ENCODE results near the gene ANXA4.

The ANXA4 gene

GRCh38 chr2:69729781-69730180, 12.2 kb upstream of the ANXA4 start:
- Histone ChIP-seq H3K9me3 (ENCODE audit: low read length) (no peaks in the 10 kb centered on the region), H3K27me3 (ENCODE audit: insufficient read depth, low read length) (no peaks in the 10 kb centered on the region), H3K4me1 (ENCODE audit: insufficient read depth, low read length, severe bottlenecking) (peaks cover 3% of the 10 kb centered on the region), H3K27ac (ENCODE audit: low read depth, low read length, poor library complexity, severe bottlenecking) (no peak overlapping the region), H3K4me2 (ENCODE audit: low read length) (no peak overlapping the region), H3K79me2 (ENCODE audit: insufficient read depth, low read length) (no peaks in the 10 kb centered on the region), H3K9ac (ENCODE audit: low read length) (no peak overlapping the region), H3K36me3 (ENCODE audit: insufficient read depth, low read length) (no peaks in the 10 kb centered on the region), H2AFZ (ENCODE audit: low read length) (no peak overlapping the region), H3K9me2 (ENCODE audit: low read depth, low read length) (no peaks in the 10 kb centered on the region), H3K4me3 (ENCODE audit: low read depth, low read length, poor library complexity, severe bottlenecking) (no peak overlapping the region), H3F3A (ENCODE audit: insufficient read depth, low read length) (no peaks in the 10 kb centered on the region), H4K20me1 (ENCODE audit: insufficient read depth, low read length) (no peaks in the 10 kb centered on the region)
- TF ChIP-seq CTCF (IDR thresholded peaks at IDR 0.05; ENCODE audit: low read length) (no peak), EZH2 (IDR thresholded peaks at IDR 0.05; ENCODE audit: borderline replicate concordance, low read length) (no peak)

DNA sequence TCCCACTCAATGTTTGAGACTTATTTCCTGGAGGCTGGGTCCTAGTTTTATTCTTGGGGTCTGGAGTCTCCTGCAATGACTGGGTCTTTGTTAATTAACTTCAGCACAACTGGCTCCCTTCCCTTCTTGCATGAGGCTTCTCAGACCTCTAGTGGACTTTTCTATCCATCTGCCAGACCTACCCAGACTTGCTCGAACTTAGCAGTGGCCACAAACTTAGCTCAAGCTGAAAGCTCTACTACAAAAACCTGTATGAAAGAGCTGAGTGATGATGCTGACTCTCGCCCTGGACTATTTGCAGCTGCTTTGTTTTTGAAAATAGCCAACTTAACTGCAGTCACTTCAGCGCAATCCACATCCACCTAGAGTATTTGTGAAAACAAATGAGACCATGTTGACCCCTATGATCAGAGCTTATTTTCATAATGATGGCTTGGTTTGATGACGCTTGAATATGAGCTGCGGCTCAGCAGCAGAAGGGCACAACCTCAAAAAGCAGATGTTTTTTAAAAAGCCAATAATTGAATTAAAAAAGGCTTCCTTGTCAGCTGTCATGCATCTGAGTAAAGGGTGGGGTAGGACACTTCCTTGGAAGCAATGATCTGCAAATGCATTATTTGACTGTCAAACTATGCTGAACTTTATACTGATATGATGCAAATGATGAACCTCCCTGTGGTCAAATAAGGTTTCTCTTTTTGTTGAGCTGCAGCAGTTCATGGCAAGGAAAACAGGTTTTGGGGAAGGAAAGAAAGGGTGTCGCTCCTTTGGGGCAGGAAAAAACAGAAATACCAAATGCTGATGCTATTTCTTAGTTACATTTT, 10.6 kb upstream of the ANXA4 start:
- no peak overlapping the region for H3K4me2 ChIP-seq (ENCODE audit: low read length)
- H2AFZ ChIP-seq (ENCODE audit: low read length): no peak overlapping the region
- H3K9me3 ChIP-seq (ENCODE audit: low read length): no peaks in the 10 kb centered on the region

GRCh38 chr2:69733342-69734034, 8.4 kb upstream of the ANXA4 start:
- Histone ChIP-seq H2AFZ (ENCODE audit: low read length) (no peak overlapping the region), H3K36me3 (ENCODE audit: insufficient read depth, low read length) (no peaks in the 10 kb centered on the region), H3K9me3 (ENCODE audit: low read length) (no peaks in the 10 kb centered on the region), H3K9me2 (ENCODE audit: low read depth, low read length) (no peaks in the 10 kb centered on the region), H3K27me3 (ENCODE audit: insufficient read depth, low read length) (no peaks in the 10 kb centered on the region), H3K4me1 (ENCODE audit: insufficient read depth, low read length, severe bottlenecking) (no peaks in the 10 kb centered on the region), H3K79me2 (ENCODE audit: insufficient read depth, low read length) (no peaks in the 10 kb centered on the region), H3K27ac (ENCODE audit: low read depth, low read length, poor library complexity, severe bottlenecking) (no peak overlapping the region), H3K4me2 (ENCODE audit: low read length) (no peak overlapping the region), H3K9ac (ENCODE audit: low read length) (no peak overlapping the region), H3F3A (ENCODE audit: insufficient read depth, low read length) (no peaks in the 10 kb centered on the region), H4K20me1 (ENCODE audit: insufficient read depth, low read length) (no peaks in the 10 kb centered on the region), H3K4me3 (ENCODE audit: low read depth, low read length, poor library complexity, severe bottlenecking) (no peak overlapping the region)
- TF ChIP-seq CTCF (IDR thresholded peaks at IDR 0.05; ENCODE audit: low read length) (no peak), EZH2 (IDR thresholded peaks at IDR 0.05; ENCODE audit: borderline replicate concordance, low read length) (no peak)

More for the DNA sequence above, 10.6 kb upstream of the ANXA4 start:
- H3K4me1 ChIP-seq (ENCODE audit: insufficient read depth, low read length, severe bottlenecking): no peaks in the 10 kb centered on the region
- no peaks in the 10 kb centered on the region for H3K9me2 ChIP-seq (ENCODE audit: low read depth, low read length)
- H3K27ac ChIP-seq (ENCODE audit: low read depth, low read length, poor library complexity, severe bottlenecking): no peak overlapping the region
- H3K9ac ChIP-seq (ENCODE audit: low read length): no peak overlapping the region
- H3K4me3 ChIP-seq (ENCODE audit: low read depth, low read length, poor library complexity, severe bottlenecking): no peak overlapping the region
- H3K27me3 ChIP-seq (ENCODE audit: insufficient read depth, low read length): no peaks in the 10 kb centered on the region
- H3F3A ChIP-seq (ENCODE audit: insufficient read depth, low read length): no peaks in the 10 kb centered on the region
- H4K20me1 ChIP-seq (ENCODE audit: insufficient read depth, low read length): no peaks in the 10 kb centered on the region
- no peaks in the 10 kb centered on the region for H3K79me2 ChIP-seq (ENCODE audit: insufficient read depth, low read length)
- no peak for TF ChIP-seq CTCF (IDR thresholded peaks at IDR 0.05; ENCODE audit: low read length)
- TF ChIP-seq EZH2 (IDR thresholded peaks at IDR 0.05; ENCODE audit: borderline replicate concordance, low read length): no peak
- H3K36me3 ChIP-seq (ENCODE audit: insufficient read depth, low read length): no peaks in the 10 kb centered on the region

Data from OCI-LY1 (cell line).